Mammary epithelial cell (primary cell): Measurements from ENCODE around the gene NAGPA.

ENCODE experiments used
- EZH2 ChIP-seq: IDR thresholded peaks from 2 replicates; pipeline ENCODE4 v1.6.1; 2012; ENCODE audit warnings: low read length, inconsistent platforms, borderline replicate concordance
- TF ChIP-seq, protein P1 (sequence below), 2 donors: IDR thresholded peaks in 1 of 2; conservative IDR thresholded peaks in 1 of 2; 2 replicates each; pipeline ENCODE4 v1.5.1; 2011 to 2012; ENCODE audit warnings: inconsistent platforms in 2 of 2, low read length in 2 of 2, mild to moderate bottlenecking in 2 of 2, control low read depth in 1 of 2, low read depth in 1 of 2; ENCODE audit not compliant: insufficient read depth in 1 of 2; ENCODE audit errors: extremely low read depth in 1 of 2

DNA sequence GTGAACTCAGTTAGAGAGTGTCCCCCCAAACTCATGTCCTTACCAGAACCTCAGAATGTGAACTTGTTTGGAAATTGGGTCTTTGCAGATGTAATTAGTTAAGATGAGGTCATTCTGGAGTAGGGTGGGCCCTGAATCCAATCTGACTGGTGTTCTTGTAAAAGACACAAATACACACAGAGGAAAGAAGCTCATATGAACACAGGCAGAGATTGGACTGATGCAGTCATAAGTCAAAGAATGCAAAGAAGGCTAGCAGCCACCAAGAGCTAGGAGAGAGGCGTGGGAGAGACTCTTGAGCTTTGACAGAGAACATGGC lies 2.1 kb upstream of the NAGPA start:
- TF ChIP-seq, protein P1, sequence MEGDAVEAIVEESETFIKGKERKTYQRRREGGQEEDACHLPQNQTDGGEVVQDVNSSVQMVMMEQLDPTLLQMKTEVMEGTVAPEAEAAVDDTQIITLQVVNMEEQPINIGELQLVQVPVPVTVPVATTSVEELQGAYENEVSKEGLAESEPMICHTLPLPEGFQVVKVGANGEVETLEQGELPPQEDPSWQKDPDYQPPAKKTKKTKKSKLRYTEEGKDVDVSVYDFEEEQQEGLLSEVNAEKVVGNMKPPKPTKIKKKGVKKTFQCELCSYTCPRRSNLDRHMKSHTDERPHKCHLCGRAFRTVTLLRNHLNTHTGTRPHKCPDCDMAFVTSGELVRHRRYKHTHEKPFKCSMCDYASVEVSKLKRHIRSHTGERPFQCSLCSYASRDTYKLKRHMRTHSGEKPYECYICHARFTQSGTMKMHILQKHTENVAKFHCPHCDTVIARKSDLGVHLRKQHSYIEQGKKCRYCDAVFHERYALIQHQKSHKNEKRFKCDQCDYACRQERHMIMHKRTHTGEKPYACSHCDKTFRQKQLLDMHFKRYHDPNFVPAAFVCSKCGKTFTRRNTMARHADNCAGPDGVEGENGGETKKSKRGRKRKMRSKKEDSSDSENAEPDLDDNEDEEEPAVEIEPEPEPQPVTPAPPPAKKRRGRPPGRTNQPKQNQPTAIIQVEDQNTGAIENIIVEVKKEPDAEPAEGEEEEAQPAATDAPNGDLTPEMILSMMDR (conservative IDR thresholded peaks at IDR 0.05 in 1 of 2, IDR thresholded peaks at IDR 0.05 in 1 of 2; ENCODE audit: extremely low read depth in 1 of 2, insufficient read depth in 1 of 2, low read depth in 1 of 2, low read length in 2 of 2) = no peak
- TF ChIP-seq EZH2 = no peak
